GM12878 (cell line): ENCODE data around the gene OR6C2. TPM values are rescaled to one million over a fixed set of nuclear protein-coding genes. Genes with fewer than 3 reads are reported as not detected.
"Not testable (repeated sequence)": the region's sequence is repeated elsewhere in the genome, so short reads cannot be mapped to it uniquely, and the experiment has no call there.

ENCODE experiments used
- ATAC-seq: fragments of 200-7000 bp; cut with Tn5 transposase; 3 replicates; pipeline ENCODE4 v1.9.1; 2020; ENCODE audit warnings: mild to moderate bottlenecking, moderate library complexity
- BruUV-seq: library from RNA; stranded (reverse); fragments of 400-500 nt; replicated peaks from 2 replicates; lab custom pipeline; 2021; lab: Mats Ljungman, UMichigan
- CTCF ChIA-PET: fragments of 300-600 bp; sonication (Branson Sonifier 250); formaldehyde crosslinking; extraction: SDS; loops from one replicate; lab custom pipeline; 2021; ENCODE audit warnings: inconsistent platforms; lab: Yijun Ruan, JAX
- POLR2A ChIA-PET: fragments of 350-600 bp; formaldehyde crosslinking; extraction: SDS; loops from one replicate; lab custom pipeline; 2021; ENCODE audit warnings: inconsistent platforms; lab: Charles Lee
- RAD21 ChIA-PET: fragments of 300-600 bp; sonication (Branson Sonifier 250); formaldehyde crosslinking; loops from one replicate; lab custom pipeline; 2023; ENCODE audit warnings: antibody characterized with exemption; ENCODE audit not compliant: unreplicated experiment; lab: Charles Lee
- SMC1A ChIA-PET: fragments of 300-600 bp; sonication (Branson Sonifier 250); formaldehyde crosslinking; loops from one replicate; lab custom pipeline; 2023; ENCODE audit not compliant: unreplicated experiment, uncharacterized antibody; lab: Charles Lee
- DNase-seq: peaks from one replicate; pipeline ENCODE4 v3.0.0-alpha.2; 2011; ENCODE audit warnings: low read depth, low spot score
- FAIRE-seq: peaks from 3 replicates; lab custom pipeline; 2011; peaks lifted over from hg19 to GRCh38; lab: Jason Lieb, UNC
- H2AFZ ChIP-seq: 2 replicates; pipeline ENCODE4 v1.6.0; 2011; ENCODE audit warnings: low read depth, low read length, control low read depth; ENCODE audit not compliant: control insufficient read depth
- H3K27ac ChIP-seq: 2 replicates; pipeline ENCODE4 v1.5.1; 2011; ENCODE audit warnings: control low read depth; ENCODE audit not compliant: control insufficient read depth, insufficient read depth
- H3K27me3 ChIP-seq, 2 experiments: replicated peaks in 1 of 2; 2 replicates each; pipeline versions ENCODE4 v1.6.0 to v1.6.1; 2011; ENCODE audit warnings: low read length in 1 of 2; ENCODE audit not compliant: control insufficient read depth in 2 of 2, insufficient read depth in 2 of 2
- H3K36me3 ChIP-seq, 2 experiments: 2 replicates each; pipeline ENCODE4 v1.5.1; 2011; ENCODE audit warnings: low read length in 1 of 2; ENCODE audit not compliant: control insufficient read depth in 2 of 2, insufficient read depth in 2 of 2
- H3K4me1 ChIP-seq: 2 replicates; pipeline ENCODE4 v1.6.1; 2011; ENCODE audit warnings: mild to moderate bottlenecking, low read length, moderate library complexity, mixed read lengths; ENCODE audit not compliant: control insufficient read depth, insufficient read depth
- H3K4me2 ChIP-seq: 2 replicates; pipeline ENCODE4 v1.6.0; 2011; ENCODE audit warnings: control low read depth; ENCODE audit not compliant: control insufficient read depth, insufficient read depth
- H3K4me3 ChIP-seq: fragments of 200-600 bp; sonication (generic); 2 replicates; pipeline ENCODE4 v1.5.1; 2016
- H3K79me2 ChIP-seq: 2 replicates; pipeline ENCODE4 v1.6.0; 2011; ENCODE audit warnings: low read length; ENCODE audit not compliant: control insufficient read depth, insufficient read depth
- H3K9ac ChIP-seq: 2 replicates; pipeline ENCODE4 v1.8.0; 2011; ENCODE audit warnings: low read length, control low read depth, mixed read lengths; ENCODE audit not compliant: control insufficient read depth, insufficient read depth
- H3K9me3 ChIP-seq: replicated peaks from 3 replicates; pipeline ENCODE4 v1.5.1; 2011; ENCODE audit warnings: mild to moderate bottlenecking, low read length; ENCODE audit not compliant: control insufficient read depth, insufficient read depth
- H4K20me1 ChIP-seq: 2 replicates; pipeline ENCODE4 v1.6.0; 2011; ENCODE audit not compliant: control insufficient read depth, insufficient read depth
- CBFB ChIP-seq: IDR thresholded peaks from 2 replicates; pipeline ENCODE4 v1.6.1; 2016; ENCODE audit warnings: antibody characterized with exemption, low read depth
- CBX5 ChIP-seq: sonication (generic); IDR thresholded peaks from 2 replicates; pipeline ENCODE4 v1.6.1; 2016; ENCODE audit warnings: low read depth, moderate library complexity, mild to moderate bottlenecking, inconsistent platforms
- CHD2 ChIP-seq: IDR thresholded peaks from 2 replicates; pipeline ENCODE4 v1.6.1; 2011; ENCODE audit warnings: low read depth, low read length, improper control_type of control experiment, borderline replicate concordance
- JUNB ChIP-seq: IDR thresholded peaks from 2 replicates; pipeline ENCODE4 v1.6.1; 2016; ENCODE audit warnings: antibody characterized with exemption, mild to moderate bottlenecking
- SUPT20H ChIP-seq: IDR thresholded peaks from 2 replicates; pipeline ENCODE4 v1.6.1; 2011; ENCODE audit warnings: low read depth, mild to moderate bottlenecking, low read length, moderate library complexity, borderline replicate concordance; ENCODE audit not compliant: control insufficient read depth
- WGBS: methylation state at CpG from one replicate; pipeline ENCODE4 v1.1.6; 2016; ENCODE audit warnings: low lambda C conversion rate; ENCODE audit not compliant: insufficient replicate concordance, insufficient coverage; ENCODE audit errors: missing lambda C conversion rate; 5-methylcytosine and 5-hydroxymethylcytosine counted together
- in situ Hi-C: fragments of 300-500 bp; cut with MboI; formaldehyde crosslinking; loops from 9 replicates; pipeline ENCODE4 v1.14.3; 2018; ENCODE audit warnings: mixed read lengths
- intact Hi-C: fragments of 100-400 bp; cut with micrococcal nuclease; formaldehyde crosslinking; loops from one replicate; pipeline ENCODE4 v1.14.2; 2022; ENCODE audit not compliant: unreplicated experiment
- polyA plus RNA-seq, 11 experiments: library from polyadenylated mRNA; depleted of rRNA in 4 of 11; unstranded in 6 of 11; stranded (reverse) in 5 of 11; fragments of >200 nt; fragmentation: Nextera tagmentation in 4 of 11; fragmentation: Illumina TruSeq in 1 of 11; extraction: Ambion mirVana in 4 of 11; extraction: Trizol in 1 of 11; gene quantifications; 1 replicate in 1 of 11; 2 replicates in 10 of 11; pipeline versions ENCODE4 v1.2.1 to v1.2.3, GENCODE V29; 2011 to 2016; ENCODE audit warnings: inconsistent platforms in 2 of 11, missing spikeins in 2 of 11, low read depth in 1 of 11
- total RNA-seq, 4 experiments: library from RNA; depleted of rRNA in 3 of 4; stranded (reverse); fragments of >200 nt in 3 of 4; fragmentation: Illumina TruSeq in 1 of 4; extraction: Trizol in 1 of 4; gene quantifications; 2 replicates each; pipeline versions ENCODE4 v1.2.1 to v1.2.3, GENCODE V29; 2013 to 2021
- TF ChIP-seq, protein P1 (sequence below): IDR thresholded peaks from 2 replicates; pipeline ENCODE4 v1.6.1; 2012; ENCODE audit warnings: improper control_type of control experiment, low read depth, low read length; ENCODE audit not compliant: insufficient replicate concordance
- TF ChIP-seq, protein P2 (sequence below): fragments of 450-650 bp; IDR thresholded peaks from 2 replicates; pipeline ENCODE4 v1.6.1; 2017; ENCODE audit warnings: borderline replicate concordance
- TF ChIP-seq, protein P3 (sequence below): fragments of 450-650 bp; IDR thresholded peaks from 2 replicates; pipeline ENCODE4 v1.6.1; 2017; ENCODE audit warnings: mild to moderate bottlenecking
- TF ChIP-seq, protein P4 (sequence below): fragments of 150-350 bp; IDR thresholded peaks from 2 replicates; pipeline ENCODE4 v1.6.1; 2016; ENCODE audit warnings: low read depth, low read length

The OR6C2 gene
- total and polyA plus RNA-seq, 10 of the 15 experiments (the other 5 are each of a cell fraction or from before 2014, with no cell fraction given) = not detected

DNA sequence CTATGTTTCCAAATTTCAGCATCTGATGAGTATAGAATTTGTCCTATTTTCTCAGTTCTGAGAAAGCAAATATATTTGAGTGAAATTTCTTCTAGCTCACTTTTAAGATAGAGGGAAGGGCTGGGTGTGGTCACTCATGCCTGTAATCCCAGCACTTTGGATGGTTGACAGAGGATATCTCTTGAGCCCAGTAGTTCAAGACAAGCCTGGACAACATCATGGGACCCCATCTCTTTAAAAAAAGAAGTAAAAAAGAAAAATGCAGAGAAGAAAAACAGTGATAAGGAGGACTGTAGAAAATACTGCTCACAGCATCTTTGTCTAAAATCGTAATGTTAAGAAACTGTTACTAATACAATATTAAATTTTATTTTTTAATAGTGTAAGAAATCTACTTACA lies 28.4 kb downstream of the OR6C2 start (continued):
- TF ChIP-seq, protein P1, sequence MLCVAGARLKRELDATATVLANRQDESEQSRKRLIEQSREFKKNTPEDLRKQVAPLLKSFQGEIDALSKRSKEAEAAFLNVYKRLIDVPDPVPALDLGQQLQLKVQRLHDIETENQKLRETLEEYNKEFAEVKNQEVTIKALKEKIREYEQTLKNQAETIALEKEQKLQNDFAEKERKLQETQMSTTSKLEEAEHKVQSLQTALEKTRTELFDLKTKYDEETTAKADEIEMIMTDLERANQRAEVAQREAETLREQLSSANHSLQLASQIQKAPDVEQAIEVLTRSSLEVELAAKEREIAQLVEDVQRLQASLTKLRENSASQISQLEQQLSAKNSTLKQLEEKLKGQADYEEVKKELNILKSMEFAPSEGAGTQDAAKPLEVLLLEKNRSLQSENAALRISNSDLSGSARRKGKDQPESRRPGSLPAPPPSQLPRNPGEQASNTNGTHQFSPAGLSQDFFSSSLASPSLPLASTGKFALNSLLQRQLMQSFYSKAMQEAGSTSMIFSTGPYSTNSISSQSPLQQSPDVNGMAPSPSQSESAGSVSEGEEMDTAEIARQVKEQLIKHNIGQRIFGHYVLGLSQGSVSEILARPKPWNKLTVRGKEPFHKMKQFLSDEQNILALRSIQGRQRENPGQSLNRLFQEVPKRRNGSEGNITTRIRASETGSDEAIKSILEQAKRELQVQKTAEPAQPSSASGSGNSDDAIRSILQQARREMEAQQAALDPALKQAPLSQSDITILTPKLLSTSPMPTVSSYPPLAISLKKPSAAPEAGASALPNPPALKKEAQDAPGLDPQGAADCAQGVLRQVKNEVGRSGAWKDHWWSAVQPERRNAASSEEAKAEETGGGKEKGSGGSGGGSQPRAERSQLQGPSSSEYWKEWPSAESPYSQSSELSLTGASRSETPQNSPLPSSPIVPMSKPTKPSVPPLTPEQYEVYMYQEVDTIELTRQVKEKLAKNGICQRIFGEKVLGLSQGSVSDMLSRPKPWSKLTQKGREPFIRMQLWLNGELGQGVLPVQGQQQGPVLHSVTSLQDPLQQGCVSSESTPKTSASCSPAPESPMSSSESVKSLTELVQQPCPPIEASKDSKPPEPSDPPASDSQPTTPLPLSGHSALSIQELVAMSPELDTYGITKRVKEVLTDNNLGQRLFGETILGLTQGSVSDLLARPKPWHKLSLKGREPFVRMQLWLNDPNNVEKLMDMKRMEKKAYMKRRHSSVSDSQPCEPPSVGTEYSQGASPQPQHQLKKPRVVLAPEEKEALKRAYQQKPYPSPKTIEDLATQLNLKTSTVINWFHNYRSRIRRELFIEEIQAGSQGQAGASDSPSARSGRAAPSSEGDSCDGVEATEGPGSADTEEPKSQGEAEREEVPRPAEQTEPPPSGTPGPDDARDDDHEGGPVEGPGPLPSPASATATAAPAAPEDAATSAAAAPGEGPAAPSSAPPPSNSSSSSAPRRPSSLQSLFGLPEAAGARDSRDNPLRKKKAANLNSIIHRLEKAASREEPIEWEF = no peak
- no peak for TF ChIP-seq CBX5
- TF ChIP-seq JUNB = no peak
- TF ChIP-seq, protein P2, sequence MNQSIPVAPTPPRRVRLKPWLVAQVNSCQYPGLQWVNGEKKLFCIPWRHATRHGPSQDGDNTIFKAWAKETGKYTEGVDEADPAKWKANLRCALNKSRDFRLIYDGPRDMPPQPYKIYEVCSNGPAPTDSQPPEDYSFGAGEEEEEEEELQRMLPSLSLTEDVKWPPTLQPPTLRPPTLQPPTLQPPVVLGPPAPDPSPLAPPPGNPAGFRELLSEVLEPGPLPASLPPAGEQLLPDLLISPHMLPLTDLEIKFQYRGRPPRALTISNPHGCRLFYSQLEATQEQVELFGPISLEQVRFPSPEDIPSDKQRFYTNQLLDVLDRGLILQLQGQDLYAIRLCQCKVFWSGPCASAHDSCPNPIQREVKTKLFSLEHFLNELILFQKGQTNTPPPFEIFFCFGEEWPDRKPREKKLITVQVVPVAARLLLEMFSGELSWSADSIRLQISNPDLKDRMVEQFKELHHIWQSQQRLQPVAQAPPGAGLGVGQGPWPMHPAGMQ = no peak
- TF ChIP-seq, protein P3, sequence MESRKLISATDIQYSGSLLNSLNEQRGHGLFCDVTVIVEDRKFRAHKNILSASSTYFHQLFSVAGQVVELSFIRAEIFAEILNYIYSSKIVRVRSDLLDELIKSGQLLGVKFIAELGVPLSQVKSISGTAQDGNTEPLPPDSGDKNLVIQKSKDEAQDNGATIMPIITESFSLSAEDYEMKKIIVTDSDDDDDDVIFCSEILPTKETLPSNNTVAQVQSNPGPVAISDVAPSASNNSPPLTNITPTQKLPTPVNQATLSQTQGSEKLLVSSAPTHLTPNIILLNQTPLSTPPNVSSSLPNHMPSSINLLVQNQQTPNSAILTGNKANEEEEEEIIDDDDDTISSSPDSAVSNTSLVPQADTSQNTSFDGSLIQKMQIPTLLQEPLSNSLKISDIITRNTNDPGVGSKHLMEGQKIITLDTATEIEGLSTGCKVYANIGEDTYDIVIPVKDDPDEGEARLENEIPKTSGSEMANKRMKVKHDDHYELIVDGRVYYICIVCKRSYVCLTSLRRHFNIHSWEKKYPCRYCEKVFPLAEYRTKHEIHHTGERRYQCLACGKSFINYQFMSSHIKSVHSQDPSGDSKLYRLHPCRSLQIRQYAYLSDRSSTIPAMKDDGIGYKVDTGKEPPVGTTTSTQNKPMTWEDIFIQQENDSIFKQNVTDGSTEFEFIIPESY = no peak
- TF ChIP-seq, protein P4, sequence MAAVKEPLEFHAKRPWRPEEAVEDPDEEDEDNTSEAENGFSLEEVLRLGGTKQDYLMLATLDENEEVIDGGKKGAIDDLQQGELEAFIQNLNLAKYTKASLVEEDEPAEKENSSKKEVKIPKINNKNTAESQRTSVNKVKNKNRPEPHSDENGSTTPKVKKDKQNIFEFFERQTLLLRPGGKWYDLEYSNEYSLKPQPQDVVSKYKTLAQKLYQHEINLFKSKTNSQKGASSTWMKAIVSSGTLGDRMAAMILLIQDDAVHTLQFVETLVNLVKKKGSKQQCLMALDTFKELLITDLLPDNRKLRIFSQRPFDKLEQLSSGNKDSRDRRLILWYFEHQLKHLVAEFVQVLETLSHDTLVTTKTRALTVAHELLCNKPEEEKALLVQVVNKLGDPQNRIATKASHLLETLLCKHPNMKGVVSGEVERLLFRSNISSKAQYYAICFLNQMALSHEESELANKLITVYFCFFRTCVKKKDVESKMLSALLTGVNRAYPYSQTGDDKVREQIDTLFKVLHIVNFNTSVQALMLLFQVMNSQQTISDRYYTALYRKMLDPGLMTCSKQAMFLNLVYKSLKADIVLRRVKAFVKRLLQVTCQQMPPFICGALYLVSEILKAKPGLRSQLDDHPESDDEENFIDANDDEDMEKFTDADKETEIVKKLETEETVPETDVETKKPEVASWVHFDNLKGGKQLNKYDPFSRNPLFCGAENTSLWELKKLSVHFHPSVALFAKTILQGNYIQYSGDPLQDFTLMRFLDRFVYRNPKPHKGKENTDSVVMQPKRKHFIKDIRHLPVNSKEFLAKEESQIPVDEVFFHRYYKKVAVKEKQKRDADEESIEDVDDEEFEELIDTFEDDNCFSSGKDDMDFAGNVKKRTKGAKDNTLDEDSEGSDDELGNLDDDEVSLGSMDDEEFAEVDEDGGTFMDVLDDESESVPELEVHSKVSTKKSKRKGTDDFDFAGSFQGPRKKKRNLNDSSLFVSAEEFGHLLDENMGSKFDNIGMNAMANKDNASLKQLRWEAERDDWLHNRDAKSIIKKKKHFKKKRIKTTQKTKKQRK = no peak
- TF ChIP-seq SUPT20H = no peak
- no peak for TF ChIP-seq CHD2
- no peak for TF ChIP-seq CBFB
- TF ChIP-seq, all 136 proteins: peak for 0

DNA sequence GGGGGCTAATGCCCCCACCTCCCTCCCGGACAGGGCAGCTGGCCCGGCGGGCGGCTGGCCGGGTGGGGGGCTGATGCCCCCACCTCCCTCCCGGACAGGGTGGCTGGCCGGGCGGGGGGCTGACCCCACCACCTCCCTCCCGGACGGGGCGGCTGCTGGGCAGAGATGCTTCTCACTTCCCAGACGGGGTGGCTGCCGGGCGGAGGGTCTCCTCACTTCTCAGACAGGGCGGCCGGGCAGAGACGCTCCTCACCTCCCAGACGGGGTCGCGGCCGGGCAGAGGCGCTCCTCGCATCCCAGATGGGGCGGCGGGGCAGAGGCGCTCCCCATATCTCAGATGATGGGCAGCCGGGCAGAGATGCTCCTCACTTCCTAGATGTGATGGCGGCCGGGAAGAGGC lies 35.3 kb downstream of the OR6C2 start:
- H3K9ac ChIP-seq, DNase-seq, RAD21 ChIA-PET, BruUV-seq, H3K4me3 ChIP-seq, H3K27me3 ChIP-seq, ATAC-seq, H3K79me2 ChIP-seq, FAIRE-seq, H4K20me1 ChIP-seq, H3K27ac ChIP-seq, H3K4me2 ChIP-seq, in situ Hi-C loops, H2AFZ ChIP-seq, POLR2A ChIA-PET, intact Hi-C loops, H3K36me3 ChIP-seq, SMC1A ChIA-PET, H3K4me1 ChIP-seq, H3K9me3 ChIP-seq, CTCF ChIA-PET: not testable (repeated sequence)
- WGBS = 73% methylated on average over 11 of the region's 29 CpGs
